Activated CD4-positive, alpha-beta memory T cell treated with anti-CD3 and anti-CD28 coated beads for 36 hours (primary cell): ENCODE measurements around the gene FRY. TPM values are rescaled to one million over a fixed set of nuclear protein-coding genes. Genes with fewer than 3 reads are reported as not detected.

Experiments
- CTCF ChIA-PET: fragments of 350-600 bp; sonication (Branson Sonifier 250); formaldehyde crosslinking; loops from one replicate; lab custom pipeline; 2021; ENCODE audit warnings: antibody characterized with exemption, inconsistent platforms; lab: Charles Lee
- POLR2A ChIA-PET: fragments of 350-600 bp; sonication (Branson Sonifier 250); formaldehyde crosslinking; loops from one replicate; lab custom pipeline; 2021; ENCODE audit warnings: antibody characterized with exemption; lab: Charles Lee
- DNase-seq: peaks from one replicate; pipeline ENCODE4 v3.0.0-alpha.2; 2020
- H3K27ac Mint-ChIP-seq: one replicate; pipeline ENCODE4 v1.8.0; 2021; ENCODE audit warnings: mixed read lengths
- H3K27me3 Mint-ChIP-seq: one replicate; pipeline ENCODE4 v1.8.0; 2021; ENCODE audit warnings: mixed read lengths
- H3K36me3 Mint-ChIP-seq: one replicate; pipeline ENCODE4 v1.8.0; 2021; ENCODE audit warnings: mixed read lengths
- H3K4me1 Mint-ChIP-seq: one replicate; pipeline ENCODE4 v1.8.0; 2021; ENCODE audit warnings: low read depth, mixed read lengths
- H3K4me3 Mint-ChIP-seq: one replicate; pipeline ENCODE4 v1.8.0; 2021; ENCODE audit warnings: mild to moderate bottlenecking, mixed read lengths
- H3K9me3 Mint-ChIP-seq: one replicate; pipeline ENCODE4 v1.8.0; 2021; ENCODE audit warnings: mixed read lengths
- intact Hi-C: fragments of 100-400 bp; cut with micrococcal nuclease; formaldehyde crosslinking; loops from one replicate; pipeline ENCODE4 v1.15.1; 2023
- total RNA-seq, 2 experiments: library from RNA; stranded (reverse); gene quantifications; one replicate each; pipeline ENCODE4 v1.2.3, GENCODE V29; 2021

FRY gene
- total RNA-seq, 2 experiments from 2014 or later = 4.4 to 5.3 TPM

GRCh38 chr13:32330441-32330840, 298.9 kb downstream of the FRY start:
- POLR2A ChIA-PET = no interaction called here

GRCh38 chr13:32334671-32335070, 303.1 kb downstream of the FRY start:
- DNase-seq = no peak
- POLR2A ChIA-PET = no interaction called here
- Mint-ChIP-seq H3K4me3 (no peak overlapping the region), H3K4me1 (no peaks in the 10 kb centered on the region), H3K36me3 (peaks cover 65% of the 10 kb centered on the region), H3K27me3 (no peaks in the 10 kb centered on the region), H3K27ac (no peak overlapping the region), H3K9me3 (peaks cover 7% of the 10 kb centered on the region)
- intact Hi-C loops = no loop called here
- CTCF ChIA-PET = interaction anchor here (0.5 to 1.1 kb wide), 2 partner anchors 41 to 246 kb away, joined by 4 to 5 read pairs; no protein-coding TSS in a partner anchor

More at GRCh38 chr13:32330441-32330840, 298.9 kb downstream of the FRY start:
- H3K36me3 Mint-ChIP-seq = peaks cover 46% of the 10 kb centered on the region
- CTCF ChIA-PET = interaction anchor here (0.8 kb wide), 1 partner anchor 62 kb away, joined by 3 read pairs; no protein-coding TSS in a partner anchor
- H3K4me1 Mint-ChIP-seq = no peaks in the 10 kb centered on the region
- H3K27me3 Mint-ChIP-seq = no peaks in the 10 kb centered on the region
- no peak for DNase-seq
- no peaks in the 10 kb centered on the region for H3K9me3 Mint-ChIP-seq
- intact Hi-C loops = no loop called here
- no peak overlapping the region for H3K27ac Mint-ChIP-seq
- H3K4me3 Mint-ChIP-seq = no peak overlapping the region

GRCh38 chr13:32340914-32341313, 309.3 kb downstream of the FRY start:
- no peak for DNase-seq
- CTCF ChIA-PET = no interaction called here
- Mint-ChIP-seq H3K36me3 (peaks cover 31% of the 10 kb centered on the region), H3K27ac (no peak overlapping the region), H3K4me3 (no peak overlapping the region), H3K27me3 (no peaks in the 10 kb centered on the region), H3K4me1 (no peaks in the 10 kb centered on the region), H3K9me3 (peaks cover 11% of the 10 kb centered on the region)
- intact Hi-C loops = no loop called here
- POLR2A ChIA-PET = no interaction called here

- Mint-ChIP-seq H3K4me3 (no peak overlapping the region), H3K27ac (no peak overlapping the region), H3K27me3 (no peaks in the 10 kb centered on the region), H3K9me3 (no peaks in the 10 kb centered on the region), H3K36me3 (peaks cover 29% of the 10 kb centered on the region), H3K4me1 (no peaks in the 10 kb centered on the region)
- no peak for DNase-seq
- intact Hi-C loops = no loop called here
- ChIA-PET CTCF (no interaction called here), POLR2A (no interaction called here)
Observed at GRCh38 chr13:32347651-32348050, 316.1 kb downstream of the FRY start.
